IMR-90 (cell line): ENCODE measurements around the gene ATP10A. TPM values are rescaled to one million over a fixed set of nuclear protein-coding genes. Genes with fewer than 3 reads are reported as not detected.

Source experiments
- ATAC-seq: fragments of 200-7000 bp; cut with Tn5 transposase; 2 replicates; pipeline ENCODE4 v1.9.1; 2020; ENCODE audit warnings: low read depth, mild to moderate bottlenecking, moderate library complexity
- BruUV-seq: library from RNA; stranded (reverse); fragments of 400-500 nt; replicated peaks from 2 replicates; lab custom pipeline; 2021; lab: Mats Ljungman, UMichigan
- CTCF ChIA-PET: fragments of 300-600 bp; formaldehyde crosslinking; extraction: SDS; loops from one replicate; lab custom pipeline; 2021; ENCODE audit warnings: antibody characterized with exemption; lab: Yijun Ruan, JAX
- POLR2A ChIA-PET: fragments of 300-600 bp; sonication (Branson Sonifier 250); formaldehyde crosslinking; loops from one replicate; lab custom pipeline; 2022; ENCODE audit warnings: antibody characterized with exemption; ENCODE audit not compliant: unreplicated experiment; lab: Charles Lee
- DNase-seq: peaks from one replicate; pipeline ENCODE4 v3.0.0; 2013
- H2AFZ ChIP-seq: replicated peaks from 2 replicates; pipeline ENCODE3; 2013; ENCODE audit warnings: low read length, mild to moderate bottlenecking; ENCODE audit not compliant: poor library complexity
- H2AK5ac ChIP-seq: 2 replicates; pipeline ENCODE4 v1.6.1; 2013; ENCODE audit warnings: low read depth, low read length, inconsistent platforms
- H2AK9ac ChIP-seq: replicated peaks from 2 replicates; pipeline ENCODE3; 2013; ENCODE audit warnings: mild to moderate bottlenecking, low read depth, low read length, moderate library complexity; ENCODE audit not compliant: poor library complexity
- H2BK120ac ChIP-seq: 2 replicates; pipeline ENCODE4 v1.6.1; 2013; ENCODE audit warnings: low read depth, low read length, inconsistent platforms
- H2BK15ac ChIP-seq: 3 replicates; pipeline ENCODE4 v1.6.1; 2013; ENCODE audit warnings: low read depth, low read length, inconsistent platforms
- H2BK20ac ChIP-seq: 2 replicates; pipeline ENCODE4 v1.6.1; 2013; ENCODE audit warnings: low read depth, mild to moderate bottlenecking, inconsistent platforms, low read length, moderate library complexity
- H2BK5ac ChIP-seq: 2 replicates; pipeline ENCODE4 v1.6.1; 2013; ENCODE audit warnings: mild to moderate bottlenecking, low read depth, low read length, inconsistent platforms; ENCODE audit not compliant: poor library complexity, severe bottlenecking
- H3K14ac ChIP-seq: replicated peaks from 2 replicates; pipeline ENCODE4 v1.6.1; 2013; ENCODE audit warnings: low read depth, low read length, inconsistent platforms
- H3K18ac ChIP-seq: 2 replicates; pipeline ENCODE4 v1.6.1; 2013; ENCODE audit warnings: low read depth, low read length, control low read depth
- H3K23ac ChIP-seq: 2 replicates; pipeline ENCODE4 v1.6.1; 2013; ENCODE audit warnings: low read depth, low read length, inconsistent platforms
- H3K27ac ChIP-seq: 2 replicates; pipeline ENCODE4 v1.5.1; 2013; ENCODE audit warnings: mild to moderate bottlenecking, control low read depth, low read length; ENCODE audit not compliant: insufficient read depth
- H3K27me3 ChIP-seq: 2 replicates; pipeline ENCODE4 v1.6.1; 2013; ENCODE audit warnings: low read length; ENCODE audit not compliant: control insufficient read depth, insufficient read depth
- H3K36me3 ChIP-seq: 2 replicates; pipeline ENCODE4 v1.6.1; 2013; ENCODE audit warnings: low read length, mixed read lengths; ENCODE audit not compliant: control insufficient read depth, insufficient read depth
- H3K4ac ChIP-seq: 2 replicates; pipeline ENCODE4 v1.6.1; 2013; ENCODE audit warnings: low read depth, low read length, inconsistent platforms
- H3K4me1 ChIP-seq: 2 replicates; pipeline ENCODE4 v1.6.1; 2013; ENCODE audit warnings: low read length, mixed read lengths; ENCODE audit not compliant: control insufficient read depth, insufficient read depth
- H3K4me2 ChIP-seq: 2 replicates; pipeline ENCODE4 v1.6.1; 2013; ENCODE audit warnings: low read depth, mild to moderate bottlenecking, control low read depth, low read length, moderate library complexity
- H3K4me3 ChIP-seq: 2 replicates; pipeline ENCODE4 v1.5.1; 2013; ENCODE audit warnings: low read depth, mild to moderate bottlenecking, control low read depth, low read length, moderate library complexity; ENCODE audit not compliant: insufficient read depth
- H3K56ac ChIP-seq: 2 replicates; pipeline ENCODE4 v1.6.1; 2013; ENCODE audit warnings: low read length, inconsistent platforms; ENCODE audit not compliant: insufficient read depth; ENCODE audit errors: extremely low read depth
- H3K79me1 ChIP-seq, 2 experiments: 2 replicates each; pipeline ENCODE4 v1.6.1; 2013; ENCODE audit warnings: low read length in 2 of 2, inconsistent platforms in 1 of 2, low read depth in 1 of 2
- H3K9ac ChIP-seq: 2 replicates; pipeline ENCODE4 v1.6.1; 2013; ENCODE audit warnings: low read depth, low read length, control low read depth
- H3K9me1 ChIP-seq: 2 replicates; pipeline ENCODE4 v1.6.1; 2013; ENCODE audit warnings: low read length, inconsistent platforms; ENCODE audit not compliant: insufficient read depth
- H3K9me3 ChIP-seq: 2 replicates; pipeline ENCODE4 v1.6.1; 2013; ENCODE audit warnings: low read length; ENCODE audit not compliant: control insufficient read depth, insufficient read depth
- H4K20me1 ChIP-seq: 2 replicates; pipeline ENCODE4 v1.6.1; 2013; ENCODE audit warnings: low read length, inconsistent platforms; ENCODE audit not compliant: insufficient read depth
- H4K5ac ChIP-seq: 2 replicates; pipeline ENCODE4 v1.6.1; 2013; ENCODE audit warnings: mild to moderate bottlenecking, low read depth, low read length, control low read depth
- H4K8ac ChIP-seq, 2 experiments: 2 replicates each; pipeline ENCODE4 v1.6.1; 2013; ENCODE audit warnings: low read depth in 2 of 2, low read length in 2 of 2, control low read depth in 1 of 2, inconsistent platforms in 1 of 2
- H4K91ac ChIP-seq: 2 replicates; pipeline ENCODE4 v1.6.1; 2013; ENCODE audit warnings: low read depth, low read length, inconsistent platforms; ENCODE audit not compliant: insufficient read depth
- BHLHE40 ChIP-seq: fragments of 150-350 bp; IDR thresholded peaks from 2 replicates; pipeline ENCODE4 v1.6.1; 2016; ENCODE audit warnings: mild to moderate bottlenecking, low read depth, low read length
- FOS ChIP-seq: fragments of 150-350 bp; IDR thresholded peaks from 2 replicates; pipeline ENCODE4 v1.6.1; 2016; ENCODE audit warnings: low read depth, low read length
- MAFK ChIP-seq: IDR thresholded peaks from 2 replicates; pipeline ENCODE4 v1.6.1; 2012; ENCODE audit warnings: low read depth, low read length, improper control_type of control experiment
- MAZ ChIP-seq: IDR thresholded peaks from 2 replicates; pipeline ENCODE4 v1.6.1; 2012; ENCODE audit warnings: low read depth, mild to moderate bottlenecking, low read length, improper control_type of control experiment, moderate library complexity, borderline replicate concordance
- MXI1 ChIP-seq: IDR thresholded peaks from 2 replicates; pipeline ENCODE4 v1.6.1; 2012; ENCODE audit warnings: low read depth, mild to moderate bottlenecking, low read length, moderate library complexity, borderline replicate concordance
- NFE2L2 ChIP-seq: fragments of 150-350 bp; IDR thresholded peaks from 2 replicates; pipeline ENCODE4 v1.6.1; 2016; ENCODE audit warnings: low read depth, mild to moderate bottlenecking, low read length
- POLR2A ChIP-seq: IDR thresholded peaks from 2 replicates; pipeline ENCODE4 v1.6.1; 2012; ENCODE audit warnings: mild to moderate bottlenecking, low read depth, low read length
- RAD21 ChIP-seq: IDR thresholded peaks from 2 replicates; pipeline ENCODE4 v1.6.1; 2012; ENCODE audit warnings: low read length, improper control_type of control experiment
- RFX5 ChIP-seq: IDR thresholded peaks from 2 replicates; pipeline ENCODE4 v1.8.0; 2012; ENCODE audit warnings: low read depth, mild to moderate bottlenecking, low read length, moderate library complexity
- WGBS, 2 experiments: methylation state at CpG; one replicate each; pipeline versions ENCODE4 v1.1.5 to v1.1.7; 2013; ENCODE audit warnings: missing lambda C conversion rate in 2 of 2; ENCODE audit not compliant: insufficient read length in 1 of 2; ENCODE audit errors: extremely low coverage in 2 of 2; 5-methylcytosine and 5-hydroxymethylcytosine counted together
- dilution Hi-C: fragments of 300-500 bp; cut with HindIII; formaldehyde crosslinking; loops from one replicate; pipeline ENCODE4 v1.14.3; 2018; ENCODE audit warnings: low sequenced_read_pairs; ENCODE audit not compliant: unreplicated experiment
- in situ Hi-C: fragments of 300-500 bp; cut with MboI; formaldehyde crosslinking; loops from 3 replicates; pipeline ENCODE4 v1.14.3; 2019; ENCODE audit warnings: low sequenced_read_pairs, inconsistent platforms, mixed read lengths
- intact Hi-C: fragments of 100-400 bp; cut with micrococcal nuclease; formaldehyde crosslinking; loops from 2 replicates; pipeline ENCODE4 v1.10.0; 2022
- polyA plus RNA-seq, 3 experiments: library from polyadenylated mRNA; depleted of rRNA; stranded (reverse); fragments of >200 nt; gene quantifications; 2 replicates each; pipeline ENCODE4 v1.2.3, GENCODE V29; 2012; ENCODE audit warnings: low replicate concordance in 1 of 3
- total RNA-seq: library from RNA; depleted of rRNA; stranded (reverse); fragments of >200 nt; gene quantifications from 2 replicates; pipeline ENCODE4 v1.2.3, GENCODE V29; 2012
- TF ChIP-seq, protein P1 (sequence below): conservative IDR thresholded peaks from 2 replicates; pipeline ENCODE4 v1.5.1; 2012; ENCODE audit warnings: mild to moderate bottlenecking, low read depth, low read length, improper control_type of control experiment
- TF ChIP-seq, protein P2 (sequence below): fragments of 150-350 bp; IDR thresholded peaks from 2 replicates; pipeline ENCODE4 v1.6.1; 2016; ENCODE audit warnings: low read depth, mild to moderate bottlenecking, low read length, moderate library complexity, borderline replicate concordance

ATP10A gene
- total and polyA plus RNA-seq, 2 of the 4 experiments (the other 2 are of a cell fraction) = 13.8 to 16.0 TPM

DNA sequence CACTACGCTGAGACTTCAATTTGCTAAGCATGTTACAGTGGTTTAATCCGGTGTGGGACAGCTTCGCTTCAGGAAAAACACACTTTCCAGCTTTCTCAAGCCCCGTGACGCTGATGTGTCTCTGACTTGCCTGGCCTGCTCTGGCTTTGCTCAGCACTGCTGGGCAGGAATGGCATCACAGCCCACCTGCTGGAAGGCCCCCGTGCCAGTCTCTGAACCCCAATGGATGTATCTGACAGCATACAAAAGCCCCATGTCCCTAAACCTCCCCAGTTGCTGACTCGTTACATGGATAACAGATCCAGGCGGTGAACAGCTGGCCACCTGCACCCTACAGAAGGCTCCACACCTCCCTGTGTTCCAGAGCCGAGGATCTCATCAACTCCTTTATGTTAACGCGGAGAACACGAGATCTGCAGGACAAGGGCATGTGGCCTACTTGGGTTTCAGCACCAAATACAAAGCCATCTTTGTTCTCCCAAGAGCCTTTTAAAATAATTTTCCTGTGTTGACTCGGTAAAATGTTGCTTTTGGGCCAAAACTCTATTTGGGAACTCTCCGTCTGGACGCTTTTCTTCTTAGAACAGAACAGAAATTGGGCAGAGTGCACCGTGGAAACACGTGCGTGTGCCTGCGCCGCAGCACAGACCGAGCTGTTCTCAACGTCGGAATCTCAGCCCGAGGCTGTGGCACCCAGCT lies 61.4 kb downstream of the ATP10A start:
- intact Hi-C loops = no loop called here
- Histone ChIP-seq H3K9me3 (no peaks in the 10 kb centered on the region), H3K4me1 (peaks cover 14% of the 10 kb centered on the region), H3K23ac (no peak overlapping the region), H2AFZ (no peak overlapping the region), H3K27me3 (no peaks in the 10 kb centered on the region), H3K4me3 (no peak overlapping the region), H3K9ac (no peak overlapping the region), H3K36me3 (peaks cover 4% of the 10 kb centered on the region; the same call in 1 of the 2 replicates), H3K9me1 (peaks cover 22% of the 10 kb centered on the region), H3K4me2 (no peak overlapping the region), H4K91ac (no peak overlapping the region), H4K8ac (no peak overlapping the region), H2BK120ac (no peak overlapping the region), H4K20me1 (peaks cover 6% of the 10 kb centered on the region; the same call in 1 of the 2 replicates), H3K56ac (no peak overlapping the region), H3K79me1 (peaks cover 24 to 72% of the 10 kb centered on the region in 2 experiments), H2AK5ac (no peak overlapping the region), H3K14ac (no peak overlapping the region), H4K5ac (no peak overlapping the region), H2BK20ac (no peak overlapping the region), H2BK15ac (no peak overlapping the region), H2BK5ac (no peak overlapping the region), H2AK9ac (no peak overlapping the region), H3K4ac (no peak overlapping the region), H3K27ac (no peak overlapping the region), H3K18ac (no peak overlapping the region)
- dilution Hi-C loops = no loop called here
- ChIA-PET POLR2A (no interaction called here), CTCF (no interaction called here)
- in situ Hi-C loops = no loop called here
- ATAC-seq = no peak
- no peak for DNase-seq
- no peak for TF ChIP-seq FOS
- TF ChIP-seq, protein P1, sequence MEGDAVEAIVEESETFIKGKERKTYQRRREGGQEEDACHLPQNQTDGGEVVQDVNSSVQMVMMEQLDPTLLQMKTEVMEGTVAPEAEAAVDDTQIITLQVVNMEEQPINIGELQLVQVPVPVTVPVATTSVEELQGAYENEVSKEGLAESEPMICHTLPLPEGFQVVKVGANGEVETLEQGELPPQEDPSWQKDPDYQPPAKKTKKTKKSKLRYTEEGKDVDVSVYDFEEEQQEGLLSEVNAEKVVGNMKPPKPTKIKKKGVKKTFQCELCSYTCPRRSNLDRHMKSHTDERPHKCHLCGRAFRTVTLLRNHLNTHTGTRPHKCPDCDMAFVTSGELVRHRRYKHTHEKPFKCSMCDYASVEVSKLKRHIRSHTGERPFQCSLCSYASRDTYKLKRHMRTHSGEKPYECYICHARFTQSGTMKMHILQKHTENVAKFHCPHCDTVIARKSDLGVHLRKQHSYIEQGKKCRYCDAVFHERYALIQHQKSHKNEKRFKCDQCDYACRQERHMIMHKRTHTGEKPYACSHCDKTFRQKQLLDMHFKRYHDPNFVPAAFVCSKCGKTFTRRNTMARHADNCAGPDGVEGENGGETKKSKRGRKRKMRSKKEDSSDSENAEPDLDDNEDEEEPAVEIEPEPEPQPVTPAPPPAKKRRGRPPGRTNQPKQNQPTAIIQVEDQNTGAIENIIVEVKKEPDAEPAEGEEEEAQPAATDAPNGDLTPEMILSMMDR = no peak
- TF ChIP-seq NFE2L2 = no peak
- TF ChIP-seq POLR2A = no peak
- TF ChIP-seq MAZ = no peak
- TF ChIP-seq BHLHE40 = no peak
- no peak for TF ChIP-seq RAD21
- no peak for TF ChIP-seq RFX5
- TF ChIP-seq, protein P2, sequence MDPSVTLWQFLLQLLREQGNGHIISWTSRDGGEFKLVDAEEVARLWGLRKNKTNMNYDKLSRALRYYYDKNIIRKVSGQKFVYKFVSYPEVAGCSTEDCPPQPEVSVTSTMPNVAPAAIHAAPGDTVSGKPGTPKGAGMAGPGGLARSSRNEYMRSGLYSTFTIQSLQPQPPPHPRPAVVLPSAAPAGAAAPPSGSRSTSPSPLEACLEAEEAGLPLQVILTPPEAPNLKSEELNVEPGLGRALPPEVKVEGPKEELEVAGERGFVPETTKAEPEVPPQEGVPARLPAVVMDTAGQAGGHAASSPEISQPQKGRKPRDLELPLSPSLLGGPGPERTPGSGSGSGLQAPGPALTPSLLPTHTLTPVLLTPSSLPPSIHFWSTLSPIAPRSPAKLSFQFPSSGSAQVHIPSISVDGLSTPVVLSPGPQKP = no peak
- no peak for TF ChIP-seq MXI1
- no peak for TF ChIP-seq MAFK
- WGBS, 2 experiments = 88% methylated on average over 14 of the region's 24 CpGs; no CpG with 5 or more reads in 1 of the 2 experiments
- BruUV-seq = no TSS peak
